Renal pelvis (tissue), 4 donors: ENCODE results near the gene PYHIN1. TPM values are rescaled to one million over a fixed set of nuclear protein-coding genes. Genes with fewer than 3 reads are reported as not detected.
"Not testable (repeated sequence)": the region's sequence is repeated elsewhere in the genome, so short reads cannot be mapped to it uniquely, and the experiment has no call there.

Source experiments
- DNase-seq: peaks from one replicate; pipeline ENCODE4 v3.0.0-alpha.2; 2013
- polyA plus RNA-seq, 3 donors: library from polyadenylated mRNA; unstranded; fragments of 120-200 nt; gene quantifications; one replicate each; pipeline ENCODE4 v1.2.1, GENCODE V29; 2013; ENCODE audit not compliant: insufficient read length in 3 of 3

The PYHIN1 gene
- polyA plus RNA-seq, 3 donors = 0.10 to 0.22 (median 0.10) TPM

DNA sequence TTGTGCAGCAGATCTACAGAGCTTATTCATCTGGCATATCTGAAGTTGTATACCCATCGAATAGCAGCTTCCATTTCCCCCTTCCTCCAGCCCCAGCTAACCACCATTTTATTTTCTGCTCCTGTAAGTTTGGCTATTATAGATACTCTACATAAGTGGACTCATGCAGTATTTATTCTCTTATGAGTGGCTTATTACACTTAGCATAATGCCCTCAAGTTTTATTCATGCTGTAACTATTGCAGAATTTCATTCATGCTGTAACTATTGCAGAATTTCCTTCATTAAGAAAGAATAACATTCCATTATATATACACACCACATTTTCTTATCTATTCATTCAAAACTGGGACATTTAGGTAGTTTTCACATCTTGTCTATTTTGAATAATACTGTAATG is 47.9 kb downstream of the PYHIN1 start:
- DNase-seq = no peak

DNA sequence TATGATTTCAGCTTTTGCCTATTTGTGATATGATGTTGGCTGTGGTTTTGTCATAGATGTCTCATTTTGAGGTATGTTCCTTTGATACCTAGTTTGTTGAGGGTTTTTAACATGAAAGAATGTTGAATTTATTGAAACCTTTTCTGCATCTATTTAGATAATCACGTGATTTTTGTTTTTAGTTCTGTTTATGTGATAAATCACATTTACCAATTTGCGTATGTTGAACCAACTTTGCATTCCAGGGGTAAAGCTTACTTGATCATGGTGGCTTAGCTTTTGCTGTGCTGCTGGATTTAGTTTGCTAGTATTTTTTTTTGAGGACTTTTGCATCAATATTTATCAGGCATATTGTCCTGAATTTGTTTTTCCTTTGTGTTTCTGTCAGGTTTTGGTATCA is 51.9 kb downstream of the PYHIN1 start:
- no peak for DNase-seq

GRCh38 chr1:158984386-158984785 is 53.0 kb downstream of the PYHIN1 start:
- DNase-seq = no peak

GRCh38 chr1:158989424-158989823 is 58.1 kb downstream of the PYHIN1 start:
- no peak for DNase-seq

GRCh38 chr1:158992787-158993312 is 61.5 kb downstream of the PYHIN1 start:
- no peak for DNase-seq

DNA sequence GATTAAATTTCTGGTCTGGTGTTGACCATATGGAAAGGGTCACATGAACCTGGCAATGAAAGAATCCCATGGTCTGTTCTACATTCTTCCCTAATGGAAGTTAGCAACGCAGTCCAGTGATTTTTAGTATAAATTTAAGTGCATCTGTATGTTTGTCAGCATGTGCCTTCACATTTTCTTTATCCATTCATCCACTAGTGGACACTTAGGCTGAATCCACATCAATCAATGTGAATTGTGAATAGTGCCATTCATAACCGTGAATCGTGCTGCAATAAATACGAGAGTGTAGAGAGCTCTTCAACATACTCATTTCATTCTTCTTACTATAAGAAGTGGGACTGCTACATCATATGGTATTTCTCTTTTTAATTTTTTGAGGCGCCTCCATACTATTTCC is 65.6 kb downstream of the PYHIN1 start:
- no peak for DNase-seq

GRCh38 chr1:158998037-158998780 is 66.9 kb downstream of the PYHIN1 start:
- DNase-seq = no peak

DNA sequence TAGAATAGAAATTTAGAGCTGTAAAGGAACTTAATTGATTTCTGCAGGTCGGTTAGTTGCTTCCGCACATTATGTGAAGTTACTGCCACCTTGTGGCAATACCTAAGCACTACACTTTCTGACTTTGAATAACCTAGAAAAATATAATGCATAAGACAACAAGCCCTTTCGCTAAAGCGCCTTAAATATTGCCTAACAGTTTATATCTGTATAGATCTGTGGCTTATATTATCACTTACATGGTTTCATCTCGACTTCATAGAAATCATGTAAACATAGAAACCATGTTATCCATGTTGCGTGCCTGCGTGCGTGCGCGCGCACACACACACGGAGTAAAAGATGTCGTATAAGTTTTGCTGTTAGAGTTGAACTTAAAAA is 67.4 kb downstream of the PYHIN1 start:
- peak; percentile 65 for DNase-seq

GRCh38 chr1:158999316-159000069 is 68.1 kb downstream of the PYHIN1 start:
- peak; percentile 93 for DNase-seq

- DNase-seq = no peak
Observed at GRCh38 chr1:159000070-159000409, 68.7 kb downstream of the PYHIN1 start.

DNA sequence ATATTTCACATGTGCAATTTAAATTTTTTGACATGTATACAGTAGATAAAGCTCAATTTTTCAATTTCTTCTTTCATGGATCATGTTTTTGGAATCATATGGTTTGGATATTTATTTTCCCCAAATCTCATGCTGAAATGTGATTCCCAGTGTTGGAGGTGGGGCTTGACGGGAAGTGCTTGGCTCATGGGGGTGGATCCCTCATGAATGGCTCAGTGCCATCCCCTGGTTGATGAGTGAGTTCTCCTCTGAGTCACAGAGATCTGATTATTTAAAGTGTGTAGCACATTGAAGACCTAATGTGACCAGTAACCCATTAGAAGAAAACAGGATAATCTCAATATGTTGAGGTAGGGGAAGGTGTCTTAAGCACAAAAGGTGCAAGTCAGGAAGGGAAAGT is 69.3 kb downstream of the PYHIN1 start:
- peak; percentile 62 for DNase-seq

DNA sequence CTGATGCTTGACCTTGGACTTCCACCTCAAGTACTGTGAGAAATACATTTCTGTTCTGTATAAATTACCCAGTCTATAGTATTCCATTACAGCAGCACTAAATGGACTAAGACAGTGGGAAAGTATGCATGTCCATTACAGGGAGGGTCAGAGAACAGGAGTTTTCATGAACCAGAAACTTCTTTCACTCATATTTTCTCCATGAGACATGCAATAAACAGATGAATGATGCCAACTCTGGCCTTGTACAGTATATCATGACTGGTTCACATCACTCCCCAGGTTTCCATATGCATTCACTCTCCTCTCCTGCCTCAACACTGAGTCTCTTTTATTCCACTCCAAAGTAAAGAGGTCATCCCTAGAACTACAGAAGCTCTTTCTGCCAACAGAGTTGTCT is 73.8 kb downstream of the PYHIN1 start:
- DNase-seq = no peak

- DNase-seq = no peak
Observed at GRCh38 chr1:159005676-159006075, 74.3 kb downstream of the PYHIN1 start.

DNA sequence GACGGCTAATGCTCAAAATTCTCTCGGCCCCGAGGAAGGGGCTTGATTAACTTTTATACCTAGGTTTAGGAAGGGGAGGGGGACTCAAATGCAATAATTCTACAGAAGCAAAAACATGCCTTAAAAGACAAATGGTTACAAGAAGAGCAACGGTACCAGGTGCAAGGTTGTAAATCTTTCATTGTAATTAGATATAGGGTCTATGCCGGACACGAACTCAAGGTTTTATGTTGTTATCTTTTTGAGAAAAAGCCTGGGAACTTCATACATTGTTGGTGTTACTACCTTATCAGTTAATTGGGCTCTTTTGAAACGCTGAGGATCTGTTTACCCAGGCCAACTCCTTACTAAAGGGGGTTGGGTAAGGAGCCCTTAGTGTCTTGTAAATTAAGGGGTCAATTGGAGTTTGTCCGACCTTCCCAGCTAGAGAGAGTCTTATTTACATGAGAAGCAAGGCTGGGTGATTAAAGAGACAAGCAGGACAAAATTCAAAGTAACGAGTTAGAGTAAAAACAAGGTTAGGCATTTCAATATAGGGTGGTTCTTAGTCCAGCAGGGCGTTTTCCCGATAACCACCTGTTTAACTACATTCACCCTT is 75.0 kb downstream of the PYHIN1 start:
- not testable (repeated sequence) for DNase-seq

DNA sequence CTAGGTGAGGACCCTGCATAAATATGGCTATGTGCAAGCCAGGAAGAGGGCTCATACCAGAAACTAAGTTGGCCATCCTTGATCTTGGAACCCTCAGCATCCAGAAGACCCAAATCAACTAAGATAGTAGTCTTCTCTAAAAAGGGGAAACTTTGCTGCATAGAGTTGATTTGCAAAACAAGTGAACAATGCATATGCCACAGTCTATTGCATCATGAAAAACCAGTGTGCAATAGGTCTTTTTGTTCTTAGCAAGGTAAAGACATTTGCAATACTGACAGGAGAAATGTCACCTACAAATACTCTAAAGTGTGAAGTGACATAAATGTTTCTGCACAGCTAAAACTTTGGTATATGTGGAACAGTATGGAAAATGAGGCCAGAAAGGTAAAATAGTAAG is 76.4 kb downstream of the PYHIN1 start:
- DNase-seq = no peak

DNA sequence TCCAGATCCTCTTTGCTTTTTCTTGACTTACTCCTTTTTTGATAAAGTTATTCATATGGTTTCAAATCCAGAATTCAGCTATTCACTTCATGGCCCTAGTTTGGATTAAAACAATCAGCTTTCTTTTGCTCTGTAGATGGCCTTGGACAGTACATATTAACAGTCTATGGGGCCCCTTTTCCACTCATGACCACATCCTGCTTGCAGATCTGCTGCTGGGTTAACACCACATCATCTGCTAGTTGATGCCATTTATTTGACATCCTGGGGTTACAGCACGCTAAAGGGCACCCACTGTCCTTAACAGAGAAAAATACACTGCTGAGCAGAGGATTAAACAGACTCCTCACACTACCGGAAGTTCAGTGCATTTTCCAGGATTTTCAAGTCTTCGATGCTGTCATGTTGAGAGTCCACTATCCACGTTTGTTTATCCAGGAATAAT is 77.4 kb downstream of the PYHIN1 start:
- no peak for DNase-seq

GRCh38 chr1:159009287-159009686 is 77.9 kb downstream of the PYHIN1 start:
- no peak for DNase-seq

DNA sequence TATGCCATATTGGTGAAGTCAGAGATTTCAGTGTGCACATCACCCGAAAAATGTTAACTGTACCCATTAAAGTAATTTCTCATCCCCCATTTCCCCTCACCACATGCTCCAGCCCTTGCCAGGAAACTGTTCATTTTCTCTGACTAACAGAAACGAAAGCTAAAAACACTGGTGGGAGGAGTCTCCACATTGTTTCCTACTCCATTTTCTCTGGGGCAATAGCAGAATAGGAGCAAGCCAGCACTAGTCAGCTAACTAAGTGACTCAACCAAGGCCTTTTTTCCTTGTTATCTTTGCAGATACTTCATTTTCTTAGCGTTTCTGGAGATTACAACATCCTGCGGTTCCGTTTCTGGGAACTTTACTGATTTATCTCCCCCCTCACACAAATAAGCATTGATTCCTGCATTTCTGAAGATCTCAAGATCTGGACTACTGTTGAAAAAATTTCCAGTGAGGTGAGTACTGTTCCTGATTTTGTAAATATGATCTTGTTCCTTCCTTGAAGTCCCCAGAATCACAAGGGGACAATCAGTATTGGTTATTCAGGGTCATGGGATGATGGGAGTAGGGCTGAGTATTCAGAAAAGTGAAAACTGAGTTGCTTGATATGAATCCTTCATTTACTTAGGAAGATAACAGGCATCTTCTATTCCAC is 78.5 kb downstream of the PYHIN1 start, which contains the start of gene IFI16:
TSS of gene IFI16 (plus strand) at position 204 of the 658 bp plus-strand sequence. CDS start 4,774 bp downstream, outside the sequence.
- DNase-seq = peak; percentile 62

GRCh38 chr1:159010391-159010790 is 79.0 kb downstream of the PYHIN1 start:
- no peak for DNase-seq

DNA sequence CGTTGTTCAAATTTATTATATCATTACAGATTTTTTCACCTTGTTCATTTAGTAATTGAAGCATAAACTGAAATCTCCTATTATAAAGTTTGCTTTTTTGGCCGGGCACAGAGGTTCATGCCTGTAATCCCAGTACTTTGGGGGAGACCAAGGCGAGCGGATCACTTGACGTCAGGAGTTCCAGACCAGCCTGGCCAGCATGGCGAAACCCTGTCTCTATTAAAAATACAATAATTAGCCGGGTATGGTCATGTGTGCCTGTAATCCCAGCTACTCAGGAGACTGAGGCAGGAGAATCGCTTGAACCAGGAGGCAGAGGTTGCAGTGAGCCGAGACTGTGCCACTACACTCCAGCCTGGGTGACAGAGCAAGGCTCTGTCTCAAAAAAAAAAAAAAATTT is 79.6 kb downstream of the PYHIN1 start:
- not testable (repeated sequence) for DNase-seq

DNA sequence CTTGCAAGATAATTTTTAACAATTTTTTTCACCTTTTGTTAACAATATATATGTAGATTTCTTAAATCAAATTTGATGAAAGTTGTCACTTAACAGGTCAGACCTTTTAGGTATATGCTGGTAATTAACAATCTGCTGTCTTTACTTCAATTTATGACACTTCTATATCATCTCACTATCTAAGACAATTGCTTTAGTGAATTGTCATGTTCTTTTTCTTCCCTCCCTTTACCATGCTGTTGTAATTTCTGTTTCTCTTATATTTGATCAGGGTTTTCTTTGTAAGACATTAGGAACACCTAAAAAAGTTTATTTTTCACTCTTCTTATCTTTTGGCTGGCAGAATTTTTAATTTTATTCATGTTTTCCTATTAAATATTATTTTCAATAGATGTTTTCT is 80.4 kb downstream of the PYHIN1 start:
- no peak for DNase-seq

GRCh38 chr1:159012495-159012894 is 81.1 kb downstream of the PYHIN1 start:
- DNase-seq = no peak
